ENCODE results near the gene CFAP52.
"Not testable (repeated sequence)": the region's sequence is repeated elsewhere in the genome, so short reads cannot be mapped to it uniquely, and the experiment has no call there.

The CFAP52 gene, protein sequence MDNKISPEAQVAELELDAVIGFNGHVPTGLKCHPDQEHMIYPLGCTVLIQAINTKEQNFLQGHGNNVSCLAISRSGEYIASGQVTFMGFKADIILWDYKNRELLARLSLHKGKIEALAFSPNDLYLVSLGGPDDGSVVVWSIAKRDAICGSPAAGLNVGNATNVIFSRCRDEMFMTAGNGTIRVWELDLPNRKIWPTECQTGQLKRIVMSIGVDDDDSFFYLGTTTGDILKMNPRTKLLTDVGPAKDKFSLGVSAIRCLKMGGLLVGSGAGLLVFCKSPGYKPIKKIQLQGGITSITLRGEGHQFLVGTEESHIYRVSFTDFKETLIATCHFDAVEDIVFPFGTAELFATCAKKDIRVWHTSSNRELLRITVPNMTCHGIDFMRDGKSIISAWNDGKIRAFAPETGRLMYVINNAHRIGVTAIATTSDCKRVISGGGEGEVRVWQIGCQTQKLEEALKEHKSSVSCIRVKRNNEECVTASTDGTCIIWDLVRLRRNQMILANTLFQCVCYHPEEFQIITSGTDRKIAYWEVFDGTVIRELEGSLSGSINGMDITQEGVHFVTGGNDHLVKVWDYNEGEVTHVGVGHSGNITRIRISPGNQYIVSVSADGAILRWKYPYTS

DNA sequence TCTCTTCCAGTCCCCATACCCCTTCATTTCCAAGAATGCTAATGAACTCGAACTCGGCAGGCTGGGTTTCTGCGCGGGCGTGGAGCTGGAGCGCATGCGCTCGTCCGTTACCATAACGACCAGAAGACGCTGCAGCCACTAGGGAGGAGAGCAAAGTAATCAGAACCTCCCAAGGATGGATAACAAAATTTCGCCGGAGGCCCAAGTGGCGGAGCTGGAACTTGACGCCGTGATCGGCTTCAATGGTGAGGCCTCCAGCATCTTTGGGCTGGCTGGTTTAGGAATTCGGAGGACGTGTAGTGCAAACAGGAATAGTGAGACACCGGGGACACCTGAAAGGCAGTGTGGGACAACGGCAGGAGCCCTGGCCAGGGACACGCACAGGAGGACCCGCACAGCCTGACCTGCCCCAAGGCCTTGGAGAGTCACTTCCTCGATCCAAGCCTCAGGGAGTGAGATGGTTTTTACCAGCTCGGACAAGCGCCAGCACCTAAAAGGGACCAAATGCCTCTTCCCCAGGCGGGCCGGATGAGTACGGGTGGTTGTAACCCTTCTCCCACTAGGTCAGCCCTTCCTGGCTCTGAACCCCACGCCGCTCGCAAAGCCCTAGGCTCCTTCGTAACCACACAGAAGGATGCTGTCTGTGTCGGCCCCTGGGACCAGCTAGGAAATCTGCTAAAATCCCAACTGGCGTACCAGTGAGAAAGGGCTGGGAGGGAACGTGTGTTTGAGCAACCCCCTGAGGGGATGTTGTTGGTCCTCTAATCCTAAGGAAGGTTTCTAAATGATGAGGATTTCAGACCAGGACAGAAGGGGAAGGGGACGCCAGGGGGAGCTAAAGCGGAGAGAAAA lies at the start of gene CFAP52:
Gene CFAP52 (plus strand): TSS at position 122 of the 852 bp plus-strand sequence. CDS start 54 bp downstream, at position 176.
- DNase-seq = peak; percentile 24

DNA sequence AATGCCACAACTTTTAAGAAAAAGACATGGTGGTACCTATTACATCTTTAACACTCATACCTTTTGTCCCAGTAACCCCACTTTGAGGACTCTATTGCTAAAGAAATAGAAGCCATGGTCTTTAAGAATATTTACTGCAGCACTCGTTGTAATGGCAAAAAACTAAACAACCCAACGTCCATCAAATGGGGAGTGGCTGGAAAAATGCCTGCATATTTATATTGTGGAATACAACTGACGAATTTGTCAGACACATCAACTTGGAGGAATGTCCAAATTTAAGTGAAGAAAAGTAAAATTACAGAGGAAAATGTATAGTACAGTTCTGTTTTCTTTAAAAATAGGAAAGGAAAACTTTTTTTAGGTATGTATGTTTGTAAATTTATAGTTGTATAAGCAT lies 48.7 kb upstream of the CFAP52 start:
- no peak for DNase-seq

DNA sequence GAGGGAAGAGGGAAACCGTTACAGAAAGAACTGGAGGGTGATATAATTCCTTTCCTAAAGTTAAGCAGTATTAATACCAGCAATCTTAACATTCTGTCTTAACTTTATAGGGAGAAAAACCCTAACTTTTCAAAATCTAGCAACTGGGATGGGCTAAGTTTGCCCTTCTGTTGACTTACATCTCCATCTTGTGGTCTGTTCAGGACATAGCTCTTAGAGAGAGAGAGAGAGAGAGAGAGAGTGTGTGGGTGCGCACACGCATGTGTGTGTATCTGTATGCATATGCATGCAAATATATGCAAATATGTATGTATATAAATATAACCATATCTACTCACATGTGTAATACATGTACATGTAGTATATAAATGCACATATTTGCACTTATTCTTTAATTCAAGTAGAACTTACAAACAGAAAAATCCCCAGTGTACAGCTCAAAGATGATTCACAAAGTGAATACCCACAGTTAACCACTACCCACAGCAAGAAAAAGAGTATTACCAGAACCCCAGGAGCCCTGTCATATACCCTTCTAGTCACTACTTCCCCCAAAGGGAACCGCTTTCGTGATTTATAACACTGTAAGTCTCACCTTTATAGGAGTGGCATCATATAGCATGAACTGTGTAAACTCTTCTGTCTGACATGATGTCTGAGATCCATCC lies 47.3 kb upstream of the CFAP52 start:
- no peak for DNase-seq

DNA sequence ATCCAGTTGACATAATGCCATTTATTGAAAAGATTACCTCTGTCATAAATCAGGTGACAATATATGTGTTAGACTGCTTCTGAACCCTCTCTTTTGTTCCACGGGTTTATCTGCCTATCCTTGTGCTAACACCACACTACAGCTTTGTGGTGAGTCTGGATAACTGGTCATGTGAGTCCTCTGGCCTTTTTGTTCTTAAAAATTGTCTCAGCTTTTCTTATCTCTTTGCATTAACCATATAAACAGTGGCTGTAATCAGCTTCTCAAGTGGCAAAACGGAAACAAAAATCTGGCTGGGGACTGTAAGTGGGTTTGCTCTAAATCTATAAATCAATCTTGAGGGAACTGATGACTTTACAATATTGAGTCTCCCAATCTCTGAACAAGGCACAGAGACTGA lies 45.4 kb upstream of the CFAP52 start:
- no peak for DNase-seq

- no peak for DNase-seq
Observed at GRCh38 chr17:9532715-9533114, 43.7 kb upstream of the CFAP52 start.

GRCh38 chr17:9533441-9533840 lies 43.0 kb upstream of the CFAP52 start:
- no peak for DNase-seq

DNA sequence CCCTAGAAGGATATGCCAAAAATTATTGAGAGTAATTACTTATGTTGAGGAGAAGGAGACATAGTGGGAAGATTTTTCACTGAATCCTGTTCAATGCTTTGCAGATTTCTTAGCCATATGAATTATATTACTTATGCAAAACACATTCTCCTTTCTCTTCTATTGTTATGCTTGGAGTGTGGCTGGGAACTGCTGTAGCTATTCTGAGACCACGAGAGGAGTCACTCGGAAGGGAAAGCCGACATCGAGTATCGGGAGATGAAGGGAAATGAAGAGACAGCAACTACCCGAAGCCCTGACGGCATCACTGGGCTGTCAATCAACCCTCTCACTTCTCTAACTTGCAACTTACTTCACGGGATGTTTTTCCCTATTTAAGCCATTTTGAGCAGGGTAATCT lies 40.4 kb upstream of the CFAP52 start:
- DNase-seq = no peak

DNA sequence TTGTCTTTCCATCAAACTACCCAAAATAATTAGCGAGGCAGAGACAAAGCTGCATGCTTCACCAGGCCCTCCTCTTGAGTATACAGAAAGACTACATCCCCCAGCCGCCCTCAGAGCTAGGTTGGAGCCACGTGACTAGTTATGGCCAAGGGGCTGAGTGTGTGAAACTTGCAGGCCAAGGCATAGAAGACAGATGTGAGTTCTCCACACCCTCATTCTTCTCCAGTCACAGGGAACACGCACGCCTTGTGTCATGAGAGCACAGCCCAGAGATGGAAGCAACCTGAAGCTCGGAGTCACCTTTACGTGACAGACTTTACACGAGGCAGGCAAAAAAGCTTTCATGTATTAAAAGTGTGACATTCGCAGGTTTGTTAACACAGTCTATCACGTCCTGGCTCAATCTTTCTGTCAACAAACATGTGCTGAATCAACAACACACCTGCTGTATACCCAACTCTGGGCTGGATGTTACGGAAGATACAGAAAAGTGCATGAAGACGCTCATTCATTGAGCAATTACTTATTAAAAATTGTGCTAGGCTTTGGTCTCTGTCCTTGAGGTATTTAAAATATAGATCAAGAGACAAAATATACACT lies 39.2 kb upstream of the CFAP52 start:
- DNase-seq = no peak

DNA sequence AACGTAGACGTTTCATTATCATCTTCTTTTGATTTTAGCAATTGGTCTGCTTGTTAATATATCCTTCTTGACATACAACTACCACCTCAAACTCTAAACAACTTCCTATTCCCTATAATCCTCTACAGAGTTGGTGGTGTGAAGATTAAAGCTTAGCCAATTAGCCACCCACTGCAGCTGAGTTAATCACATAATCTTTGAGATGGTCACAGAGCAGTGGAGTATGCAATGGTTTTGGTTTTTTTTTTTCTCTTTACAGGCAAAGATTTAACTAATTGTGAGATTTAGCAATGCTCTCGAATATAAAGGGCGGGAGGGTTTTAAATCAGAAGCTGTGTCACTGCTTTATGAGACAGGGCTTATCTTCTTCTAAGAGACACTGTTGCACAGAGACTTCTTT lies 37.8 kb upstream of the CFAP52 start:
- no peak for DNase-seq

DNA sequence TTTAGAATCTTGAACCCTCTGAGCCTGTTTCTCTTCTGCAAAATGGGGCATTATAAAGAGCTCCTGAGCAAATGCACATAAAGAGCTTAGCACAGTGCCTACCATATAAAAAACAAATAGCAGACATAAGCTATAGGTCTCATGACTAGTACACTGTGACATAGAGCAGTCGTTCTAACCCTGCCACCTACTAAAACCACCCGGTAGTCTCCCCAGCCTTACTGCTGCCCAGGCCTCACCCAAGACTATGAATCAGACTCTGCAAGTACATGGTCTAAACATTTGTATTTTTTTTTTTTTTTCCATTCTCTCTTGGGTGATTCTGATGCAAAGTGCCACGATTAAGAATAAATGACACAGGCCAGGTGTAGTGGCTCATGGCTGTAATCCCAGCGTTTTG lies 34.7 kb upstream of the CFAP52 start:
- DNase-seq = no peak

DNA sequence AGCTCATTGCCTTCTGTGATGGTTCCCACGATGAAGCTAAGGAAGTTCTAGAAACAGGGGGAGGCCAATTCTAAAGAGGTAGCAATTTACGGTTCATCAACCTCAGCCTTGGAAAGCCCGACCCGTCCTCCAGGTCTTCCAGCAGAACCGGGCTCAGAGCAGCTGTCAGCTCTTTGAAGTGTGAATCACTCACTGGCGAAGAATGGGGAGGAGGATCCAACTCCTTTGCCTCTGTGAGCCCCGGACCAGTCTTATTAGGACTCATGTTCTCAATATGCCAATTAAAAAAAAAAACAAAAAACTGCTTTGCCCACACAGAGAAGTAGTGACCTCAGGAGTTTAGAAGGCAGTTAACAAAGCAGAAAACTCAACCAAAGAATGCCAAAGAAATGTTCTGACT lies 32.2 kb upstream of the CFAP52 start:
- no peak for DNase-seq

GRCh38 chr17:9549215-9549614 lies 27.2 kb upstream of the CFAP52 start:
- DNase-seq = no peak

GRCh38 chr17:9553181-9553580 lies 23.3 kb upstream of the CFAP52 start:
- no peak for DNase-seq

GRCh38 chr17:9553596-9553995 lies 22.8 kb upstream of the CFAP52 start:
- no peak for DNase-seq

GRCh38 chr17:9554715-9555114 lies 21.7 kb upstream of the CFAP52 start:
- not testable (repeated sequence) for DNase-seq

DNA sequence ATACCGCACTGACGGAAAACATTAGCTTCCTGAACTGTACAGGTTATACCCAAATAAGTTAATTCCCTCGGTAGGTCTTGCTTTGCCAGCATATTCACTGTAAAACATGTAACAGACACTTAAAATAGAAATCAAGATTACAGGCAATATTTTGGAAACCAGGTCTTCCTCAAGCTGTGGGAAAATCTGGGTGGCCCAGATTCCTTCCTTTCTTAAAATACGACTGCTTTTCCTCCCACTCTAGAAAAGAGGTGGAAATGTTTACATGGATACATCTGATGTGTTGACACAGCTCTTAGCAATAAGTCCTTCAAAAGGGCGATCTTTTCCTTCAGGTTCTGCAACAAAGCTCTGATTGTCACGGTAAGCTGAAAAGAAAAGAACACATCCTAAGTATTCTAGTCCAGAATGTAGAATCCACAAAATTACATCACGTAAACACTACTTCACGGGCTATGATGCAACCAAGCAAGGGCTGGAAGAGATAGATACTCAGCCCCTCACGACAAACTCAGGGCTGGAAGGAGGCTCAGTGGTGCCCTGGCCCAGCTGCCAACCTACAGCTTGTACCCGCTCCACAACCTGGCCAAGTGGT lies 19.2 kb upstream of the CFAP52 start:
- no peak for DNase-seq

GRCh38 chr17:9557857-9558256 lies 18.6 kb upstream of the CFAP52 start:
- no peak for DNase-seq

GRCh38 chr17:9564104-9564503 lies 12.3 kb upstream of the CFAP52 start:
- no peak for DNase-seq

DNA sequence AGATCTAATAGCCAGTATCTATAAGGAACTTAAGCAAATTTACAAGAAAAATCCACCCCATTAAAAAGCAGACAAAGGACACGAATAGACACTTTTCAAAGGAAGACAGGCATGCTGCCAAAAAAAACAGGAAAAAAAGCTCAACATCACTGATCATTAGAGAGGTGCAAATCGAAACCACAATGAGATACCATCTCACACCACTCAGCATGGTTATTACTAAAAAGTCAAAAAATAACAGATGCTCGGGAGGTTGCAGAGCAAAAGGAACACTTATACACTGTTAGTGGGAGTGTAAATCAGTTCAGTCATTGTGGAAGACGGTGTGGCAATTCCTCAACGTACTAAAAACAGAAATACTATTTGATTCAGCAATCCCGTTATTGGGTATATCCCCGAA lies 10.4 kb upstream of the CFAP52 start:
- no peak for DNase-seq

DNA sequence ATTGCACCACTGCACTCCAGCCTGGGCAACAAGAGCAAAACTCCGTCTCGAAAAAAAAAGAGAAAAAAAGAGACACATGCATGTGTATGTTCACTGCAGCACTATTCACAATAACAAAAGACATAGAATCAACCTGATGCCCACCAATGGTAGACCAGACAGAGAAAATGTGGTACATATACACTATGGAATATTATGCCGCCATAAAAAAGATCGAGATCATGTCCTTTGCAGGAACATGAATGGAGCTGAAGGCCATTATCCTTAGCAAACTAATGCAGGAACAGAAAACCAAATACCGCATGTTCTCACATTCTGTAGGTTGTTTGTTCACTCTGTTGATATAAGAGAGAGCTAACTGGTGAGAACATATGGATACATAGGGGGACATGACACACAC lies 9.7 kb upstream of the CFAP52 start:
- DNase-seq = not testable (repeated sequence)

DNA sequence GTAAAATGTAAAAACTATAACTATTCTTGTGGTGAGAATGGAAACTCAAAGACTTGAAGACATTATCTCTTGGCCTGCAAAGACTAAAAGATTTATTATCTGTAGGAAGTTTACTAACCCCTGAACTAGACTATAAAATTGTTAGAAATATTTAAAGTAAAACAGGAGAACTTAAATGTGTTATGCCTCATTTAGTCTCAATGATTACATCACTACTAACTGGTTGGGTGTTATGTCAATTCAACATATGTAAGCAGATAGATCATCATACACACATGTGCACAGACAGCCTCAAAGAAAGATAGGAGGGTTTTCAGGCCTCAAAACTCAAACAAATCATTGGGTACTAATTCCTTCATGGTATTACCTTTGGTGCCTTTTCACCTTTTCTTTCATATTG lies 8.4 kb upstream of the CFAP52 start:
- DNase-seq = no peak

DNA sequence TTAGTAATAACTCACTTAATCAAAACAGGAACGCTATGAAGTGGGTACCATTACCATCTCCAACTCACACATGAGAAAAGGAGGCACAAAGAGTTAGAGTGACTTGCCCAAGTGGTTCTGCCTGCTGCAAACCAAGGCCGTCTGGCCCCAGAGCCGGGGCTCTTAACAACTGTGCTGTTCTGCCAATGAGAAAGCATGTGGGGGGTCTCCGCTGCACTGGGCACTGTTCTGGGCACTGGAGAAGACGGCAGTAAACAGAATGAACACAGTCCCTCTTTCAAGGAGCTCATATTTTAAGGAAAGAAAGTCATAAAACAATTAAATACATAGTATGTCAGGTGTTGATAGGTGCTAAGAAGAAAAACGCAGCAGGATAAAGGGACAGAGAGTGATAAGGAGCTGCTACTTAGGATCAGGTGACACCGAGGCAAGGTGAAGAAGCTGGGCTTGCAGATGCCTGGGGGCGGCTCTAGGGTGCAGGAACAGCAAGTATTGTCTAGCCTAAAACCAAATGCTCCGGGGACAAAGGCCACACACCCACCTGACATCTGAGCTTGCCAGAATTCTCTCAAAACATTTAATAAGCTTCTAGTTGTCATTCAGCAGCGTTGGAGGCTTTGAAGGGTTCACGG lies 7.4 kb upstream of the CFAP52 start:
- no peak for DNase-seq
